ENCODE results near the gene MRPL52. TPM values are rescaled to one million over a fixed set of nuclear protein-coding genes. Genes with fewer than 3 reads are reported as not detected.

MRPL52 gene
- total and polyA plus RNA-seq, 2 of the 13 experiments (the other 11 are each of a cell fraction or from before 2014, with no cell fraction given) = 118 to 329 TPM

DNA sequence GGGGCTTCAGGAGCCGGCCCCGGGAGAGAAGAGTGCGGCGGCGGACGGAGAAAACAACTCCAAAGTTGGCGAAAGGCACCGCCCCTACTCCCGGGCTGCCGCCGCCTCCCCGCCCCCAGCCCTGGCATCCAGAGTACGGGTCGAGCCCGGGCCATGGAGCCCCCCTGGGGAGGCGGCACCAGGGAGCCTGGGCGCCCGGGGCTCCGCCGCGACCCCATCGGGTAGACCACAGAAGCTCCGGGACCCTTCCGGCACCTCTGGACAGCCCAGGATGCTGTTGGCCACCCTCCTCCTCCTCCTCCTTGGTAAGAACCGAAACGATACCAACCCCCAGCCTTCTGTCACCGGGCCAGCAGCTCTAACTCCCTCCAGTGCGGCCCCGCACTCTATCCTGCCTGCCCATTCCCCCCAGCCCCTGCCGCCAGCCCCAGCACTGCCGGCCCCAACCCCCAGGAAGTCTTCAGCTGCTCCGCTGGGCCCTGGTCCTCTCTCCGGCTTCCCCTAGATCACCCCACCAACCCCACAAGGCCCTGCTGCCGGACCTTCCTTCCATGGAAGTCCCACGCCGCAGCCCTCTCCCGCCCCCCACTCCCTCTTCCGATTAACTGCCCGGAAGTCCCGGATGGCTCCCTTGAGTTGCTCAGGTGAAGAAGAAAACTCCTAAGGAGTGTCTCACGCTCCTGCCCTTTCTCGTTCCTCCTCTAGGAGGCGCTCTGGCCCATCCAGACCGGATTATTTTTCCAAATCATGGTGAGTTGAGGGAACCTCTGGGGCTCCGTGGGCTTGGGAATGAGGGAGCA lies 42.5 kb downstream of the MRPL52 start (continued):
- TF ChIP-seq, protein P1, sequence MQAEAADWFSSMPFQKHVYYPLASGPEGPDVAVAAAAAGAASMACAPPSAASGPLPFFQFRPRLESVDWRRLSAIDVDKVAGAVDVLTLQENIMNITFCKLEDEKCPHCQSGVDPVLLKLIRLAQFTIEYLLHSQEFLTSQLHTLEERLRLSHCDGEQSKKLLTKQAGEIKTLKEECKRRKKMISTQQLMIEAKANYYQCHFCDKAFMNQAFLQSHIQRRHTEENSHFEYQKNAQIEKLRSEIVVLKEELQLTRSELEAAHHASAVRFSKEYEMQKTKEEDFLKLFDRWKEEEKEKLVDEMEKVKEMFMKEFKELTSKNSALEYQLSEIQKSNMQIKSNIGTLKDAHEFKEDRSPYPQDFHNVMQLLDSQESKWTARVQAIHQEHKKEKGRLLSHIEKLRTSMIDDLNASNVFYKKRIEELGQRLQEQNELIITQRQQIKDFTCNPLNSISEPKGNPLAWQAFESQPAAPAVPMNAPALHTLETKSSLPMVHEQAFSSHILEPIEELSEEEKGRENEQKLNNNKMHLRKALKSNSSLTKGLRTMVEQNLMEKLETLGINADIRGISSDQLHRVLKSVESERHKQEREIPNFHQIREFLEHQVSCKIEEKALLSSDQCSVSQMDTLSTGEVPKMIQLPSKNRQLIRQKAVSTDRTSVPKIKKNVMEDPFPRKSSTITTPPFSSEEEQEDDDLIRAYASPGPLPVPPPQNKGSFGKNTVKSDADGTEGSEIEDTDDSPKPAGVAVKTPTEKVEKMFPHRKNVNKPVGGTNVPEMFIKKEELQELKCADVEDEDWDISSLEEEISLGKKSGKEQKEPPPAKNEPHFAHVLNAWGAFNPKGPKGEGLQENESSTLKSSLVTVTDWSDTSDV (CRISPR knock-in tag; IDR thresholded peaks at IDR 0.05) = no peak
- TF ChIP-seq HNRNPLL (IDR thresholded peaks at IDR 0.05; ENCODE audit: low read depth, low read length, poor library complexity, severe bottlenecking) (peak; percentile 66), ZNF816 (CRISPR knock-in tag; IDR thresholded peaks at IDR 0.05; ENCODE audit: borderline replicate concordance) (no peak; the same call in 1 of the 2 replicates), SP5 (CRISPR knock-in tag; IDR thresholded peaks at IDR 0.05; ENCODE audit: borderline replicate concordance, low read depth) (no peak), KAT2B (IDR thresholded peaks at IDR 0.05; ENCODE audit: borderline replicate concordance, low read depth, low read length) (no peak), PATZ1 (CRISPR knock-in tag; IDR thresholded peaks at IDR 0.05) (peak; percentile 59), ZNF800 (CRISPR knock-in tag; IDR thresholded peaks at IDR 0.05) (no peak), SALL1 (CRISPR knock-in tag; IDR thresholded peaks at IDR 0.05) (peak; percentile 53), JARID2 (CRISPR knock-in tag; IDR thresholded peaks at IDR 0.05; ENCODE audit: insufficient replicate concordance) (peak; percentile 70), ZNF83 (CRISPR knock-in tag; IDR thresholded peaks at IDR 0.05; ENCODE audit: borderline replicate concordance) (no peak), MIXL1 (CRISPR knock-in tag; IDR thresholded peaks at IDR 0.05) (peak; percentile 48; the same call in 1 of the 2 replicates), POGZ (CRISPR knock-in tag; IDR thresholded peaks at IDR 0.05) (no peak), ELF3 (CRISPR knock-in tag; IDR thresholded peaks at IDR 0.05) (peak; percentile 49; the same call in 1 of the 2 replicates), NFRKB (IDR thresholded peaks at IDR 0.05) (no peak), ZNF619 (CRISPR knock-in tag; IDR thresholded peaks at IDR 0.05) (no peak), ZNF160 (CRISPR knock-in tag; IDR thresholded peaks at IDR 0.05) (peak; percentile 59; the same call in 1 of the 2 replicates), ZNF768 (CRISPR knock-in tag; IDR thresholded peaks at IDR 0.05) (0 out of 2 replicates have a peak, but pooled peaks have one; percentile 7), XBP1 (CRISPR knock-in tag; IDR thresholded peaks at IDR 0.05) (0 out of 2 replicates have a peak, but pooled peaks have one; percentile 37), HNF4A (CRISPR knock-in tag; IDR thresholded peaks at IDR 0.05) (peak; percentile 14; the same call in 1 of the 2 replicates), YEATS2 (CRISPR knock-in tag; IDR thresholded peaks at IDR 0.05; ENCODE audit: borderline replicate concordance) (peak; percentile 61), DMAP1 (CRISPR knock-in tag; IDR thresholded peaks at IDR 0.05) (no peak; the same call in 1 of the 2 replicates)
- TF ChIP-seq, protein P2, sequence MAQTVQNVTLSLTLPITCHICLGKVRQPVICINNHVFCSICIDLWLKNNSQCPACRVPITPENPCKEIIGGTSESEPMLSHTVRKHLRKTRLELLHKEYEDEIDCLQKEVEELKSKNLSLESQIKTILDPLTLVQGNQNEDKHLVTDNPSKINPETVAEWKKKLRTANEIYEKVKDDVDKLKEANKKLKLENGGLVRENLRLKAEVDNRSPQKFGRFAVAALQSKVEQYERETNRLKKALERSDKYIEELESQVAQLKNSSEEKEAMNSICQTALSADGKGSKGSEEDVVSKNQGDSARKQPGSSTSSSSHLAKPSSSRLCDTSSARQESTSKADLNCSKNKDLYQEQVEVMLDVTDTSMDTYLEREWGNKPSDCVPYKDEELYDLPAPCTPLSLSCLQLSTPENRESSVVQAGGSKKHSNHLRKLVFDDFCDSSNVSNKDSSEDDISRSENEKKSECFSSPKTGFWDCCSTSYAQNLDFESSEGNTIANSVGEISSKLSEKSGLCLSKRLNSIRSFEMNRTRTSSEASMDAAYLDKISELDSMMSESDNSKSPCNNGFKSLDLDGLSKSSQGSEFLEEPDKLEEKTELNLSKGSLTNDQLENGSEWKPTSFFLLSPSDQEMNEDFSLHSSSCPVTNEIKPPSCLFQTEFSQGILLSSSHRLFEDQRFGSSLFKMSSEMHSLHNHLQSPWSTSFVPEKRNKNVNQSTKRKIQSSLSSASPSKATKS (CRISPR knock-in tag; IDR thresholded peaks at IDR 0.05) = no peak

All from HepG2 (cell line).